ENCODE measurements around the gene CYP2A6. TPM values are rescaled to one million over a fixed set of nuclear protein-coding genes. Genes with fewer than 3 reads are reported as not detected.
"Not testable (repeated sequence)": the region's sequence is repeated elsewhere in the genome, so short reads cannot be mapped to it uniquely, and the experiment has no call there.

Gene CYP2A6
- total RNA-seq, 2 donors from 2014 or later: not detected

- not testable (repeated sequence) for H3K4me1 ChIP-seq (ENCODE audit: control insufficient read depth in 1 of 2, low read depth in 2 of 2); DNase-seq (ENCODE audit: low spot score); H3K27me3 ChIP-seq (replicated peaks; ENCODE audit: insufficient read depth); H3K27ac ChIP-seq; H3K9me3 ChIP-seq; H3K36me3 ChIP-seq; ATAC-seq (ENCODE audit: insufficient number of reproducible peaks, low FRiP score, low read depth)
- H3K4me3 ChIP-seq: peak overlapping the region; percentile 39
Measured at GRCh38 chr19:40842997-40843652, 7.1 kb downstream of the CYP2A6 start.

DNA sequence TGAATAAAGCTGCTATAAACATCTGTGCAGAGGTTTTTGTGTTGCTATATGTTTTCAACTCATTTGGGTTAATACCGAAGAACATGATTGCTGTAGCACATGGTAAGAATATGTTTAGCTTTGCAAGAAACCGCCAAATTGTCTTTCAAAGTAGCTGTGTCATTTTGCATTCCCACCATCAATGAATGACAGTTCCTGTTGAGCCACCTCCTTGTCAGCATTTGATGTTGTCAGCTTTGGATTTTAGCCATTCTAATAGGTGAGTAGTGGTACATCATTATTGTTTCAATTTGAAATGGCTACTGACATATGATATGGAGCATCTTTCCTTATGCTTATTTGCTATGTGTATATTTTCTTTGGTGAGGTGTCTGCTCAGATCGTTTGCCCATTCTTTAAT is 8.2 kb downstream of the CYP2A6 start:
- H3K4me1 ChIP-seq (ENCODE audit: control insufficient read depth in 1 of 2, low read depth in 2 of 2); H3K36me3 ChIP-seq; H3K27ac ChIP-seq; ATAC-seq (ENCODE audit: insufficient number of reproducible peaks, low FRiP score, low read depth); DNase-seq (ENCODE audit: low spot score); H3K9me3 ChIP-seq; H3K27me3 ChIP-seq (replicated peaks; ENCODE audit: insufficient read depth); H3K4me3 ChIP-seq: not testable (repeated sequence)

- not testable (repeated sequence) for H3K9me3 ChIP-seq; DNase-seq (ENCODE audit: low spot score); H3K4me3 ChIP-seq; H3K27ac ChIP-seq; H3K27me3 ChIP-seq (replicated peaks; ENCODE audit: insufficient read depth); H3K4me1 ChIP-seq (ENCODE audit: control insufficient read depth in 1 of 2, low read depth in 2 of 2); H3K36me3 ChIP-seq; ATAC-seq (ENCODE audit: insufficient number of reproducible peaks, low FRiP score, low read depth)
Measured at GRCh38 chr19:40838477-40838876, 11.8 kb downstream of the CYP2A6 start.

- H3K36me3 ChIP-seq: no peaks in the 10 kb centered on the region
- ATAC-seq (ENCODE audit: insufficient number of reproducible peaks, low FRiP score, low read depth) (no peak), DNase-seq (ENCODE audit: low spot score) (no peak)
- TF ChIP-seq, protein P1, sequence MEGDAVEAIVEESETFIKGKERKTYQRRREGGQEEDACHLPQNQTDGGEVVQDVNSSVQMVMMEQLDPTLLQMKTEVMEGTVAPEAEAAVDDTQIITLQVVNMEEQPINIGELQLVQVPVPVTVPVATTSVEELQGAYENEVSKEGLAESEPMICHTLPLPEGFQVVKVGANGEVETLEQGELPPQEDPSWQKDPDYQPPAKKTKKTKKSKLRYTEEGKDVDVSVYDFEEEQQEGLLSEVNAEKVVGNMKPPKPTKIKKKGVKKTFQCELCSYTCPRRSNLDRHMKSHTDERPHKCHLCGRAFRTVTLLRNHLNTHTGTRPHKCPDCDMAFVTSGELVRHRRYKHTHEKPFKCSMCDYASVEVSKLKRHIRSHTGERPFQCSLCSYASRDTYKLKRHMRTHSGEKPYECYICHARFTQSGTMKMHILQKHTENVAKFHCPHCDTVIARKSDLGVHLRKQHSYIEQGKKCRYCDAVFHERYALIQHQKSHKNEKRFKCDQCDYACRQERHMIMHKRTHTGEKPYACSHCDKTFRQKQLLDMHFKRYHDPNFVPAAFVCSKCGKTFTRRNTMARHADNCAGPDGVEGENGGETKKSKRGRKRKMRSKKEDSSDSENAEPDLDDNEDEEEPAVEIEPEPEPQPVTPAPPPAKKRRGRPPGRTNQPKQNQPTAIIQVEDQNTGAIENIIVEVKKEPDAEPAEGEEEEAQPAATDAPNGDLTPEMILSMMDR (IDR thresholded peaks at IDR 0.05): no peak
- no peaks in the 10 kb centered on the region for H3K27me3 ChIP-seq (replicated peaks; ENCODE audit: insufficient read depth)
- no peaks in the 10 kb centered on the region for H3K9me3 ChIP-seq
- H3K4me3 ChIP-seq: no peak overlapping the region
- H3K4me1 ChIP-seq (ENCODE audit: control insufficient read depth in 1 of 2, low read depth in 2 of 2): no peaks in the 10 kb centered on the region
- no peak overlapping the region for H3K27ac ChIP-seq
Measured at GRCh38 chr19:40836754-40837429, 13.4 kb downstream of the CYP2A6 start.

GRCh38 chr19:40833728-40834533 is 16.3 kb downstream of the CYP2A6 start:
- H3K27ac ChIP-seq; H3K27me3 ChIP-seq (replicated peaks; ENCODE audit: insufficient read depth); ATAC-seq (ENCODE audit: insufficient number of reproducible peaks, low FRiP score, low read depth); H3K4me3 ChIP-seq; DNase-seq (ENCODE audit: low spot score); H3K36me3 ChIP-seq; H3K4me1 ChIP-seq (ENCODE audit: control insufficient read depth in 1 of 2, low read depth in 2 of 2); H3K9me3 ChIP-seq: not testable (repeated sequence)

GRCh38 chr19:40832431-40832790 is 17.8 kb downstream of the CYP2A6 start:
- H3K4me1 ChIP-seq (ENCODE audit: control insufficient read depth in 1 of 2, low read depth in 2 of 2); DNase-seq (ENCODE audit: low spot score); H3K9me3 ChIP-seq; ATAC-seq (ENCODE audit: insufficient number of reproducible peaks, low FRiP score, low read depth); H3K4me3 ChIP-seq; H3K36me3 ChIP-seq; H3K27ac ChIP-seq; H3K27me3 ChIP-seq (replicated peaks; ENCODE audit: insufficient read depth): not testable (repeated sequence)

DNA sequence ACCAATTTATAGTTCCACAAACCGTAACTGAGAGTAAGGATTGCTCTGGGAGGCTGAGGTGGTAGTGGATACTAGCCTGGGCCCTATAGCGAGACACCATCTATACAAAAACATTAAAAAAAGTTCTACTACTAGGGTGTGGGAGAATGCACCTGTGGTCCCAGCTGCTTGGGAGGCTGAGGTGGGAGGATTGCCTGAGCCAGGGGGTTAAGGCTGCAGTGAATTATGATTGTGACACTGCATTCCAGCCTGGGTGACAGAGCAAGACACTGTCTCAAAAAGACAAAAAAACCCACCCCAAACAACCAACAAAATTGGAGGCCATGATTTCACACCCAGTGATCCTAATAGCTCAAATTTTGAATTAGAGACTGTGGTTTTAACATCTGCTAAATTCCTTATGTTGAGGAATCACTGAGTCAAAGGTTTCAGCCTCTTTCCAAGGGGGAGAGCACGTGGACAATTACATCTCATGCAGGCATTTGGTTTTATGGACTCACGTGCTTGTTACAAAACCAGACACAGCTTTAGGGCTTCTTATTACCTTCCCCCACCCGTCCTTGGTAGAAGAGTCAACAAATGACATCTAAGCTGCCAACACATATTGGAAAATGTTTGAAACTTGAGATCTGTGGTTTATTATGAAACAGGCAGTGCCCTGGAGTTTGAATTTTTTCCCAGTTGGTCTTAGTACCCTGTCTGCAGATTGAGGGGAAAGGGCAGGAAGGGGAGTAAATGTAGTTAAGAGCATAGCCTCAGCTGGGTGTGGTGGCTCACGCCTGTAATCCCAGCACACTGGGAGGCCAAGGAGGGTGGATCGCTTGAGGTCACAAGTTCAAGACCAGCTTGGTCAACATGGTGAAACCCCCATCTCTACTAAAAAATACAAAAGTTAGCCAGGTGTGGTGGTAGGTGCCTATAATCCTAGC is 18.5 kb downstream of the CYP2A6 start:
- Histone ChIP-seq H3K36me3 (peaks cover 9% of the 10 kb centered on the region), H3K27me3 (replicated peaks; ENCODE audit: insufficient read depth) (no peaks in the 10 kb centered on the region), H3K4me1 (ENCODE audit: control insufficient read depth in 1 of 2, low read depth in 2 of 2) (no peaks in the 10 kb centered on the region), H3K4me3 (no peak overlapping the region), H3K9me3 (no peaks in the 10 kb centered on the region), H3K27ac (no peak overlapping the region)
- DNase-seq (ENCODE audit: low spot score) (no peak), ATAC-seq (ENCODE audit: insufficient number of reproducible peaks, low FRiP score, low read depth) (no peak)
- TF ChIP-seq, protein P1 (IDR thresholded peaks at IDR 0.05): no peak

- H3K4me1 ChIP-seq (ENCODE audit: control insufficient read depth in 1 of 2, low read depth in 2 of 2); H3K27me3 ChIP-seq (replicated peaks; ENCODE audit: insufficient read depth); H3K4me3 ChIP-seq; H3K9me3 ChIP-seq; ATAC-seq (ENCODE audit: insufficient number of reproducible peaks, low FRiP score, low read depth); H3K27ac ChIP-seq; DNase-seq (ENCODE audit: low spot score); H3K36me3 ChIP-seq: not testable (repeated sequence)
Measured at GRCh38 chr19:40830741-40831140, 19.5 kb downstream of the CYP2A6 start.

All from thoracic aorta (tissue), 2 donors.